Mammary microvascular endothelial cell (primary cell): ENCODE data around the gene SMURF2. TPM values are rescaled to one million over a fixed set of nuclear protein-coding genes. Genes with fewer than 3 reads are reported as not detected.

Source experiments
- total RNA-seq: library from RNA; depleted of rRNA; stranded (reverse); fragments of >200 nt; gene quantifications from 2 replicates; pipeline ENCODE4 v1.2.3, GENCODE V29; 2015

Gene SMURF2
- 128 and 131 TPM in 2 replicates for total RNA-seq

GRCh38 chr17:64661976-64662773, at the start of gene SMURF2:
TSS of gene SMURF2 (minus strand) at chr17:64662307. CDS start at chr17:64661880, 427 bp downstream.

GRCh38 chr17:64506576-64507412, 155.3 kb downstream of the SMURF2 start, which contains the start of gene CEP95:
TSS of gene CEP95 (plus strand) at chr17:64506977. CDS start at chr17:64507098, 121 bp downstream.

GRCh38 chr17:64506201-64506575, 155.9 kb downstream of the SMURF2 start, which contains the start of gene DDX5:
TSS of gene DDX5 (minus strand) at chr17:64506289. CDS start at chr17:64506119, 170 bp downstream.

GRCh38 chr17:64496786-64497564, 165.1 kb downstream of the SMURF2 start, which contains the start of gene POLG2:
TSS of gene POLG2 (minus strand) at chr17:64497054. CDS start at chr17:64496968, 86 bp downstream.

Other genes with a start within 250 kb of the SMURF2 start
- 14.3 and 20.6 TPM in 2 replicates for gene MILR1, start 213.2 kb downstream of the SMURF2 start, total RNA-seq
- 4.3 and 6.1 TPM in 2 replicates for gene POLG2, start 165.3 kb downstream of the SMURF2 start, total RNA-seq
- 671 and 691 TPM in 2 replicates for gene DDX5, start 156.0 kb downstream of the SMURF2 start, total RNA-seq
- gene CEP95, start 155.3 kb downstream of the SMURF2 start, total RNA-seq, result 12.6 and 14.1 TPM in 2 replicates